ENCODE measurements around the gene RNF217. TPM values are rescaled to one million over a fixed set of nuclear protein-coding genes. Genes with fewer than 3 reads are reported as not detected.

Gene RNF217
- total RNA-seq, 1 donor from 2014 or later, result 50.7 TPM

DNA sequence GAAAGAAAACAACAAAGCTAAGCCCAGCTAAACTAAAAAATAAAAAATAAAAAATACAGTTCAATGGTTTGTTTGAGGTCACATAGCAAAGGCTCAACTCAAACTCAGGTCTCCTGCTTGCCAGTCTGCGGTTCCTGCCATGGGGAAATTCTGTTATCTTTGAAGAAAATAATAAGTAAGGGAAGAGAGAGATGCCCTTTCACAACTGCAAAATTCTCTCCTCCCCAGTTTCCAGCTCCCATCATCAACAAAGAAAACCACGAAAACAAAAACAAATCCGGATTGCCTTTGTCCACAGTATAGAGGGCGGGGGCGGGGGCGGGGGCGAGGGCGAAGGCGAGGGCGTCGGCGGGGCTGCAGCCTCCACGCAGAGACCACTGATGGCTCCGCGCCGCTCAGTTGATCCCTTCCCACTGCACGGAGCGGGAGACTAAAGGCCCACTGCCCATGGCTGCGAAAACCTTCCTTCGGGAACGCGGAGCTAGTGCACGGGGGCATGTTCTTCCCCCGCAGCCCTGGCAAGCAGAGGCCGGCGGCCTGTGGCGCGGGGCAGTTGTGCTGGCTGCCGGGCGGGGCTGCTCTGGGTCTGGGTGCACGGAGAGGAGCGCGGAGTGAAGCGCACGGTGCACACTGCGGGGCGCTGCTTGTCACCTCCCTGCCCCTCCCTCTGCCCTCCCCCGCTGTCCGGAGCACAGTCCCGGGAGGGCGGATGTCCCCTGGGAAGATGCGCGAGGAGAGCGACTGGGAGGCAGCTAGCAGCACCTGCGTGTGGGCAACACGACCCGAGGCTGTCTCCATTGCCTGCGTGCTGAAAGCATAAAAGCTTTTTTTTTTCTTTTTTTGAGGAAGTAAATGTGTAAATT lies 137.2 kb downstream of the RNF217 start:
- DNase-seq (ENCODE audit: low spot score), result peak; percentile 58
- H3K36me3 Mint-ChIP-seq (ENCODE audit: low read depth, unreplicated experiment), result no peaks in the 10 kb centered on the region
- TF ChIP-seq, protein P1, sequence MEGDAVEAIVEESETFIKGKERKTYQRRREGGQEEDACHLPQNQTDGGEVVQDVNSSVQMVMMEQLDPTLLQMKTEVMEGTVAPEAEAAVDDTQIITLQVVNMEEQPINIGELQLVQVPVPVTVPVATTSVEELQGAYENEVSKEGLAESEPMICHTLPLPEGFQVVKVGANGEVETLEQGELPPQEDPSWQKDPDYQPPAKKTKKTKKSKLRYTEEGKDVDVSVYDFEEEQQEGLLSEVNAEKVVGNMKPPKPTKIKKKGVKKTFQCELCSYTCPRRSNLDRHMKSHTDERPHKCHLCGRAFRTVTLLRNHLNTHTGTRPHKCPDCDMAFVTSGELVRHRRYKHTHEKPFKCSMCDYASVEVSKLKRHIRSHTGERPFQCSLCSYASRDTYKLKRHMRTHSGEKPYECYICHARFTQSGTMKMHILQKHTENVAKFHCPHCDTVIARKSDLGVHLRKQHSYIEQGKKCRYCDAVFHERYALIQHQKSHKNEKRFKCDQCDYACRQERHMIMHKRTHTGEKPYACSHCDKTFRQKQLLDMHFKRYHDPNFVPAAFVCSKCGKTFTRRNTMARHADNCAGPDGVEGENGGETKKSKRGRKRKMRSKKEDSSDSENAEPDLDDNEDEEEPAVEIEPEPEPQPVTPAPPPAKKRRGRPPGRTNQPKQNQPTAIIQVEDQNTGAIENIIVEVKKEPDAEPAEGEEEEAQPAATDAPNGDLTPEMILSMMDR (IDR thresholded peaks at IDR 0.05; ENCODE audit: unreplicated experiment), result no peak
- H3K27ac Mint-ChIP-seq (ENCODE audit: unreplicated experiment), result peak overlapping the region; percentile 52
- H3K27me3 Mint-ChIP-seq (ENCODE audit: unreplicated experiment), result no peaks in the 10 kb centered on the region
- H3K4me3 Mint-ChIP-seq (ENCODE audit: unreplicated experiment), result peak overlapping the region; percentile 21
- H3K4me1 Mint-ChIP-seq (ENCODE audit: unreplicated experiment), result peaks cover 32% of the 10 kb centered on the region
- no peaks in the 10 kb centered on the region for H3K9me3 Mint-ChIP-seq (ENCODE audit: unreplicated experiment)

DNA sequence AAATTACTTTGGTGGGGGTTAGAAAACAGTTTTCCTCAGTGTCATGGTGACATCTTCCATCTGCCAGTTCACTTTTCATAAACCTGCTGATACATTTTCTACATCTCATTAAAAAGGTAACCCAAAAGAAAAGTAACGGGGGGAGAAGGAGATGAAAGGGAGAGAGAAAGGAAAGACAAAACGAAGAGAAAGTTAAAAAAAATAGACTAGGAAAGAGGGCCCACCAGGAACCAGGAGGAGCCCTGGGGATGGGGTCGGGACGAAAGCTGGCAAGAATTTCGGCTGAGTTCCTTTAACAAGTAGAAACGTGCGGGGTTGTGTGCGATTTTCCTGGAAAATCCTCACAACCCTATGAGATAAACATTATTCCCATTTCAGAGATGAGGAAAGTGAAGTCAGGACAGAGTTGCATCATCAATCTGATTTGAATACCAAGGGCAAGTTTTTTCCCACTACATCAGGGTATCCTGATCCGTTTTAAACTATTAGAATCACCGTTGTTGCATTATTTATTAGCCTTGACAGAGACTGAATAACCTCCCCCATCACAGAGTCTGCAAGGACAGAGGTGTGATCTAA lies 137.9 kb downstream of the RNF217 start:
- no peak overlapping the region for H3K27ac Mint-ChIP-seq (ENCODE audit: unreplicated experiment)
- no peaks in the 10 kb centered on the region for H3K9me3 Mint-ChIP-seq (ENCODE audit: unreplicated experiment)
- peak overlapping the region; percentile 21 for H3K4me3 Mint-ChIP-seq (ENCODE audit: unreplicated experiment)
- TF ChIP-seq, protein P1 (IDR thresholded peaks at IDR 0.05; ENCODE audit: unreplicated experiment), result no peak
- peaks cover 39% of the 10 kb centered on the region for H3K4me1 Mint-ChIP-seq (ENCODE audit: unreplicated experiment)
- no peaks in the 10 kb centered on the region for H3K36me3 Mint-ChIP-seq (ENCODE audit: low read depth, unreplicated experiment)
- H3K27me3 Mint-ChIP-seq (ENCODE audit: unreplicated experiment), result no peaks in the 10 kb centered on the region
- DNase-seq (ENCODE audit: low spot score), result no peak

DNA sequence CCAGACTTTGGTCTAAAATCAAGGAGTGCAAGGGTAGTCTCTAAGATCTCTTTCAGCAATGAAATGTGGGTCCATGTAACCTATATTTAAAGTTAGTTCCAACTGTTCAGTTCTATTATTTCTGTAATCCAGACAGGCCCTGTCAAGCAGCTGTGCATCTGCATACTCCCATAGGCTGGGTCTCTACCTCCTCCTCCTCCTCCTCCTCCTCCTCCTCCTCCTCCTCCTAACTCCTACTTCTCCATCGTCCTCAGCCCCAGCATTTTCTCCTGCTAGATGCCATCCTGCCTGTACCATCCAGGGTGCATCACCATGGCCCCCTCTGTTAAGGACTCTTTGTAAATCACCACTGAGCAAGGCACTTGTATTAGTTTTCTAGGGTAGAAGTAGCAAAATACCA lies 138.9 kb downstream of the RNF217 start:
- Mint-ChIP-seq H3K4me1 (ENCODE audit: unreplicated experiment) (peaks cover 39% of the 10 kb centered on the region), H3K27ac (ENCODE audit: unreplicated experiment) (no peak overlapping the region), H3K9me3 (ENCODE audit: unreplicated experiment) (no peaks in the 10 kb centered on the region), H3K27me3 (ENCODE audit: unreplicated experiment) (no peaks in the 10 kb centered on the region), H3K36me3 (ENCODE audit: low read depth, unreplicated experiment) (no peaks in the 10 kb centered on the region), H3K4me3 (ENCODE audit: unreplicated experiment) (no peak overlapping the region)
- TF ChIP-seq, protein P1 (IDR thresholded peaks at IDR 0.05; ENCODE audit: unreplicated experiment), result no peak
- no peak for DNase-seq (ENCODE audit: low spot score)

DNA sequence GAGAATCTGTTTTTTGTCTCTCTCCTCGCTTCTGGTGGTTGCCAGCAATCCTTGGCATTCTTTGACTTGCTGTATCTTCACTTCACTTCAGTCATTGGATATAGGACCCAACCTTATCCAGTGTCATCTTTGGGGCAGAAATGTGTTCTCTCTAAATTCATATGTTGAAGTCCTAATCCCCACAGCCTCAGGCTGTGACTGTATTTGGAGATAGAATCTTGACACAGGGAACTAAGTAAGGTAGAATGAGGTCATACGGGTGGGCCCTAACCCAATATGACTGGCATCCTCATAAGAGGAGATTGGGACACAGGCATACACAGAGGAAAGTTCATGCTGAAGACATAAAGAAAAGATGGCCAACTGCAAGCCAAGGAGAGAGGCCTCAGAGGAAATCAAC lies 139.4 kb downstream of the RNF217 start:
- H3K9me3 Mint-ChIP-seq (ENCODE audit: unreplicated experiment), result no peaks in the 10 kb centered on the region
- TF ChIP-seq, protein P1 (IDR thresholded peaks at IDR 0.05; ENCODE audit: unreplicated experiment), result no peak
- no peaks in the 10 kb centered on the region for H3K27me3 Mint-ChIP-seq (ENCODE audit: unreplicated experiment)
- H3K27ac Mint-ChIP-seq (ENCODE audit: unreplicated experiment), result no peak overlapping the region
- H3K36me3 Mint-ChIP-seq (ENCODE audit: low read depth, unreplicated experiment), result no peaks in the 10 kb centered on the region
- H3K4me1 Mint-ChIP-seq (ENCODE audit: unreplicated experiment), result peaks cover 39% of the 10 kb centered on the region
- no peak for DNase-seq (ENCODE audit: low spot score)
- H3K4me3 Mint-ChIP-seq (ENCODE audit: unreplicated experiment), result no peak overlapping the region

DNA sequence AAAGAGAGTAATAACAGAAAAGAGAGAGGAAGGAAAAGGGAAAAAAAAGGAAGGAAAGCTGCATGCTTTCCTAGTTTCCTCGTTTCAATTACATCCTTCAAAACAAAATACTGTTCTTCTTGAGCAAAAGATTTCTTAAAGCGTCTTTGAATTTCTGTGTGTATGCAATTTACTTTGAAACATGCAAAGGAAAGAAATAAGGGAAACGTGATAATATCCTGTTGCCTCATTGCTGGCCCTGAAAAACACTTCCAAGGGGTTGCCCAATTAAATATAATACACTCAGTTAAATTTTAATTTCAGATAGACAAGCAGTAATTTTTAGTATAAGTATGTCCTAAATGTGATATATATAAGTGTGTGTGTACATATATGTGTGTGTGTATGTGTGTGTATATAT lies 140.2 kb downstream of the RNF217 start:
- no peak overlapping the region for H3K4me3 Mint-ChIP-seq (ENCODE audit: unreplicated experiment)
- DNase-seq (ENCODE audit: low spot score), result no peak
- TF ChIP-seq, protein P1 (IDR thresholded peaks at IDR 0.05; ENCODE audit: unreplicated experiment), result no peak
- no peaks in the 10 kb centered on the region for H3K36me3 Mint-ChIP-seq (ENCODE audit: low read depth, unreplicated experiment)
- no peaks in the 10 kb centered on the region for H3K27me3 Mint-ChIP-seq (ENCODE audit: unreplicated experiment)
- H3K9me3 Mint-ChIP-seq (ENCODE audit: unreplicated experiment), result no peaks in the 10 kb centered on the region
- H3K4me1 Mint-ChIP-seq (ENCODE audit: unreplicated experiment), result peaks cover 39% of the 10 kb centered on the region
- H3K27ac Mint-ChIP-seq (ENCODE audit: unreplicated experiment), result peak overlapping the region; percentile 86

Data from endothelial cell (in vitro differentiated cells).